COLO668 (cell line): Measurements from ENCODE around the gene PDE4B.

Experiments used
- DNase-seq: peaks from one replicate; lab custom pipeline; 2025; ENCODE audit not compliant: unreplicated experiment; lab: John Stamatoyannopoulos, UW

Gene PDE4B

GRCh38 chr1:65880611-65881010 is 87.9 kb downstream of the PDE4B start:
- no peak for DNase-seq

GRCh38 chr1:65881067-65881594 is 88.4 kb downstream of the PDE4B start:
- no peak for DNase-seq

GRCh38 chr1:65882076-65882475 is 89.4 kb downstream of the PDE4B start:
- no peak for DNase-seq

- no peak for DNase-seq
These were observed 96.7 kb downstream of the PDE4B start for GRCh38 chr1:65889441-65889840.

GRCh38 chr1:65890201-65890843 is 97.6 kb downstream of the PDE4B start:
- no peak for DNase-seq

GRCh38 chr1:65894738-65895605 is 102.3 kb downstream of the PDE4B start:
- no peak for DNase-seq

GRCh38 chr1:65896721-65897120 is 104.0 kb downstream of the PDE4B start:
- DNase-seq, result no peak

- no peak for DNase-seq
These were observed 104.8 kb downstream of the PDE4B start for GRCh38 chr1:65897485-65897884.

GRCh38 chr1:65904681-65905083 is 112.0 kb downstream of the PDE4B start:
- DNase-seq, result no peak

- no peak for DNase-seq
These were observed 117.7 kb downstream of the PDE4B start for GRCh38 chr1:65910432-65910831.

- no peak for DNase-seq
These were observed 119.0 kb downstream of the PDE4B start for GRCh38 chr1:65911679-65912078.

GRCh38 chr1:65918564-65918963 is 125.9 kb downstream of the PDE4B start:
- DNase-seq, result no peak

GRCh38 chr1:65921446-65921845 is 128.8 kb downstream of the PDE4B start:
- no peak for DNase-seq

GRCh38 chr1:65924471-65924870 is 131.8 kb downstream of the PDE4B start:
- no peak for DNase-seq

GRCh38 chr1:65938506-65938905 is 145.8 kb downstream of the PDE4B start:
- DNase-seq, result no peak

- DNase-seq, result no peak
These were observed 146.5 kb downstream of the PDE4B start for GRCh38 chr1:65939191-65939590.

- no peak for DNase-seq
These were observed 146.9 kb downstream of the PDE4B start for GRCh38 chr1:65939636-65940035.

GRCh38 chr1:65940126-65940525 is 147.4 kb downstream of the PDE4B start:
- no peak for DNase-seq

- DNase-seq, result no peak
These were observed 149.8 kb downstream of the PDE4B start for GRCh38 chr1:65942476-65942875.

- no peak for DNase-seq
These were observed 153.7 kb downstream of the PDE4B start for GRCh38 chr1:65946376-65946775.

- no peak for DNase-seq
These were observed 154.3 kb downstream of the PDE4B start for GRCh38 chr1:65946960-65947359.

GRCh38 chr1:65948609-65949229 is 156.0 kb downstream of the PDE4B start:
- no peak for DNase-seq
